HG03060 (cell line): Measurements from ENCODE around the gene HMX2.

Source experiments
- ATAC-seq: cut with Tn5 transposase; IDR thresholded peaks from one replicate; pipeline ENCODE4 v1.9.1; 2021; ENCODE audit warnings: low read depth, moderate number of reproducible peaks; ENCODE audit not compliant: unreplicated experiment

Gene HMX2

GRCh38 chr10:123180101-123181090 is 32.5 kb downstream of the HMX2 start:
- ATAC-seq = no peak

- no peak for ATAC-seq
Observed at GRCh38 chr10:123183724-123184123, 35.8 kb downstream of the HMX2 start.

GRCh38 chr10:123187781-123188180 is 39.8 kb downstream of the HMX2 start:
- no peak for ATAC-seq

GRCh38 chr10:123191886-123192285 is 44.0 kb downstream of the HMX2 start:
- no peak for ATAC-seq

GRCh38 chr10:123194056-123194455 is 46.1 kb downstream of the HMX2 start:
- ATAC-seq = no peak
